ENCODE measurements around the gene GPR42.
"Not testable (repeated sequence)": the region's sequence is repeated elsewhere in the genome, so short reads cannot be mapped to it uniquely, and the experiment has no call there.

Gene GPR42

DNA sequence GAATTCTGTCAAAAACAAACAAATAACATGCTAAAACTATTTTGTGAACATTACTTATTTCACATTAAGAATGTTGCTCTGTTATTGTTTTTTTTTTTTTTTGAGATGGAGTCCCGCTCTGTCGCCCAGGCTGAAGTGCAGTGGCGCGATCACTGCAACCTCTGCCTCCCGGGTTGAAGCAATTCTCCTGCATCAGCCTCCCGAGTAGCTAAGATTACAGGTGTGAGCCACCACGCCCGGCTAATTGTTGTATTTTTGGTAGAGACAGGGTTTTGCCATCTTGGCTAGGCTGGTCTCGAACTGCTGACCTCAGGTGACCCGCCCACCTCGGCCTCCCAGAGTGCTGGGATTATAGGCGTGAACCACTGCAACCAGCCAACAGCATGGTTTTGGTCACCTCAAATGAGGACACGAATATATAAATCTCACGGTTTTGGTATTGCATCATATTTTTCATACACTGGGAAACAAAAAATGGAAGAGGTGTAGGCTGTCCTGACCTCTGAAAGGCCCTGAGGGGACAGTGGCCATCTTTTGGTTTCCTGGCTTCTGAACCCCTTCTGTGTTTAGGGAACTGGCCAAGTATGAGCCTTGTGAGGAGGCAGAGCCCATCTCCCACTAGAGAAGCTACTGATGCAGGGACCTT lies 25.5 kb downstream of the GPR42 start:
- no peak overlapping the region for H3K4me3 ChIP-seq (ENCODE audit: control insufficient read depth, low read depth, low read length)
- TF ChIP-seq, protein P1, sequence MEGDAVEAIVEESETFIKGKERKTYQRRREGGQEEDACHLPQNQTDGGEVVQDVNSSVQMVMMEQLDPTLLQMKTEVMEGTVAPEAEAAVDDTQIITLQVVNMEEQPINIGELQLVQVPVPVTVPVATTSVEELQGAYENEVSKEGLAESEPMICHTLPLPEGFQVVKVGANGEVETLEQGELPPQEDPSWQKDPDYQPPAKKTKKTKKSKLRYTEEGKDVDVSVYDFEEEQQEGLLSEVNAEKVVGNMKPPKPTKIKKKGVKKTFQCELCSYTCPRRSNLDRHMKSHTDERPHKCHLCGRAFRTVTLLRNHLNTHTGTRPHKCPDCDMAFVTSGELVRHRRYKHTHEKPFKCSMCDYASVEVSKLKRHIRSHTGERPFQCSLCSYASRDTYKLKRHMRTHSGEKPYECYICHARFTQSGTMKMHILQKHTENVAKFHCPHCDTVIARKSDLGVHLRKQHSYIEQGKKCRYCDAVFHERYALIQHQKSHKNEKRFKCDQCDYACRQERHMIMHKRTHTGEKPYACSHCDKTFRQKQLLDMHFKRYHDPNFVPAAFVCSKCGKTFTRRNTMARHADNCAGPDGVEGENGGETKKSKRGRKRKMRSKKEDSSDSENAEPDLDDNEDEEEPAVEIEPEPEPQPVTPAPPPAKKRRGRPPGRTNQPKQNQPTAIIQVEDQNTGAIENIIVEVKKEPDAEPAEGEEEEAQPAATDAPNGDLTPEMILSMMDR (IDR thresholded peaks at IDR 0.05; ENCODE audit: control insufficient read depth, insufficient read depth, low read depth, low read length, missing control alignments), result no peak
- DNase-seq (ENCODE audit: low read depth), result no peak

DNA sequence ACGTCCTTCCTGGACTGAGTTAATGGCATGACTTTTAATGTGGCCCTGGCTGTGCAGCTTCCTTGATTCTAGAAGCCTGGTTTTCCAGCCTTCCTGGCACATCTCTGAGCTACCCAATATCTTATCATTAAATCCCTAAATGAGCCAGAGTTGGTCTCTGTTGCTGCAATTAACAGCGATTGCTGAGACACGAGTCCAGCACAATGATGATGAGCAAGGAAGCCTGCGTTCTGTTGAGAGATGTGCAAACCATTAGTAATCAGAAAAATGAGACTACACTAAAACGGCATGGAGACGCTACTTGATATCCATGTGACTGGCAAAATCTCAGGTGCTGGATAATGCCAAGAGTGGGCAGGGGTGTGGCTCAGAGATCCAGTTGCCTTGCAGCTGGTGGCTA lies 26.2 kb downstream of the GPR42 start:
- TF ChIP-seq, protein P1 (IDR thresholded peaks at IDR 0.05; ENCODE audit: control insufficient read depth, insufficient read depth, low read depth, low read length, missing control alignments), result no peak
- no peak overlapping the region for H3K4me3 ChIP-seq (ENCODE audit: control insufficient read depth, low read depth, low read length)
- no peak for DNase-seq (ENCODE audit: low read depth)

DNA sequence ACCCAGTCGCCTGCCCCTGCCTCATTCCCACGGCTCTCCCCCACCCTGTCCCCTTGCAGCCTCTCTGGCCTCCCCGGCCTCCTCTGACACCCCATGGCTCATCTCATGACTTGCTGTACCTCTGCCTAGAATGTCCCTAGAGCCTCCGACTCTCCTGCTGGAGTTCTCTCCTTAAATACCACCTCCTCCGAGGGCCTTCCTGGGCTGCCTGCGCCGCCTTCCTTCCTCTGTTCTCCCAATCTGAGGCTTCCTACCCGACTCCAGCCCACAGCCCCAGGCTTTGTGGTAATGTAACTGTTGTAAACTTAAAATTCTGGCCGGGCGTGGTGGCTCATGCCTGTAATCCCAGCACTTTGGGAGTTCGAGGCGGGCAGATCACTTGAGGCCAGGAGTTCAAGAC lies 27.7 kb downstream of the GPR42 start:
- H3K4me3 ChIP-seq (ENCODE audit: control insufficient read depth, low read depth, low read length), result no peak overlapping the region
- DNase-seq (ENCODE audit: low read depth), result no peak
- TF ChIP-seq, protein P1 (IDR thresholded peaks at IDR 0.05; ENCODE audit: control insufficient read depth, insufficient read depth, low read depth, low read length, missing control alignments), result no peak

DNA sequence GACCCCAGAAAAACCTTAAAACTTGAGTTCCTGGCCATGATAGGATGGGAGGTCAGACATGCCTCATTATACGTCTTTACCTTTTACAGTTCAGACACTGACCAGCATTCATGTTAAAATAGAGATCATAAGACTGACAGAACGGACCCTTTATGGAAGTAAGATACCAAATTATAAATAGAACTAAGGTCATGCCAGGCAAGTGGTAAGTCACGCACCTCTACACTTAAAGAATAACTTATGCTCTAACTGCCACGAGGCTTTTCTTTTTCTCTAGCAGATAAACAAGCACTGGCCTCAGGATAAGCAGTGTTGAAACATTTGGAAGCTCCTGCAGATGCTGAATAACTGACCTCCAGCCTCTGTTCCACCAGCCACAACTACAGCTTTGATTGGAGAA lies 28.4 kb downstream of the GPR42 start:
- no peak for DNase-seq (ENCODE audit: low read depth)
- TF ChIP-seq, protein P1 (IDR thresholded peaks at IDR 0.05; ENCODE audit: control insufficient read depth, insufficient read depth, low read depth, low read length, missing control alignments), result no peak
- no peak overlapping the region for H3K4me3 ChIP-seq (ENCODE audit: control insufficient read depth, low read depth, low read length)

DNA sequence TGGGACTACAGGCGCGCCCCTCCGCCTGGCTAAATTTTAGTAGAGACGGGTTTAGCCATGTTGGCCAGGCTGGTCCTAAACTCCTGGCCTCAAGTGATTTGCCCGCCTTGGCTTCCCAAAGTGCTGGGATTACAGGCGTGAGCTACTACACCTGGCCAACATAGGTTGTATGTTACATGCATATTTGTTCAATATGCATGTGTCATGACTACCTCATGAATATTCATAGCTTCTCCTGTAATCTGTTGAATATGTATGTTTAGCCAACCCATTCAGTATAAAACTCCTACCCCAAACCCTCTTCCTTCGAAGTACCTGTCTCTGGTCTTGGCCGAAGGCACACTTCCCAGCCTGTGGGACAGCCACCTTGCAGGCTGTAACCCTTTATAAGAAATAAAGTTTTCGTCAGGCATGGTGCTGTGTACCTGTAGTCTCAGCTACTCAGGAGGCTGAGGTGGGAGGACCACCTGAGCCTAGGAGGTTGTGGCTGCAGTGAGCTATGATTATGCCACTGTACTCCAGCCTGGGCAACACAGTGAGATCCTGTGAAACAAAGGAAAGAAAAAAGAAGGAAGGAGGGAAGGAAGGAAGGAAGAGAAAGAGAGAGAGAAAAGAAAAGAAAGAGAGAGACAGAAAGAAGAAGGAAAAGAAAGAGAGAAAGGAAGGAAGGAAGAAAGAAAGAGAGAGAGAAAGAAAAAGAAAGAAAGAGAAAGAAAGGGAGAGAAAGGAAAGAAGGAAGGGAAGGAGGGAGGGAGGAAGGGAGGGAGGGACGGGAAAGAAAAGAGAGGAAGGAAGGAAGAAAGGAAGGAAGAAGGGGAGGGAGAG lies 29.3 kb downstream of the GPR42 start:
- no peak for DNase-seq (ENCODE audit: low read depth)
- TF ChIP-seq, protein P1 (IDR thresholded peaks at IDR 0.05; ENCODE audit: control insufficient read depth, insufficient read depth, low read depth, low read length, missing control alignments), result no peak
- no peak overlapping the region for H3K4me3 ChIP-seq (ENCODE audit: control insufficient read depth, low read depth, low read length)

DNA sequence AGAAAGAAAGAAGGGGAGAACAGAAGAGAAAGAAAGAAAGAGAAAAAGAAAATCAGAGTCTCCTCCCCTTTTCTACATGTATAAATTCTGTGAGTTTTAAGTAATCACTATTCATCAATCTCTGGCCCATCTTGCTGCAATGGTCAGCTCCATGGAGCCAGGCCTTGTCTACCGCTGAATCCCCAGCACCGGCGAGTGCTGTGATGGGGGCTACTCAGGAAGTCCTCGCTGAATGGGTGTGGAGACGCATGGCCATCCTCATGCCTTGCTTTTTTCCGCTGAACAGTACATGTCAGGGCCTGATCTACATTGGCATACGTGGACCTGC lies 29.9 kb downstream of the GPR42 start:
- no peak overlapping the region for H3K4me3 ChIP-seq (ENCODE audit: control insufficient read depth, low read depth, low read length)
- DNase-seq (ENCODE audit: low read depth), result no peak
- TF ChIP-seq, protein P1 (IDR thresholded peaks at IDR 0.05; ENCODE audit: control insufficient read depth, insufficient read depth, low read depth, low read length, missing control alignments), result no peak

DNA sequence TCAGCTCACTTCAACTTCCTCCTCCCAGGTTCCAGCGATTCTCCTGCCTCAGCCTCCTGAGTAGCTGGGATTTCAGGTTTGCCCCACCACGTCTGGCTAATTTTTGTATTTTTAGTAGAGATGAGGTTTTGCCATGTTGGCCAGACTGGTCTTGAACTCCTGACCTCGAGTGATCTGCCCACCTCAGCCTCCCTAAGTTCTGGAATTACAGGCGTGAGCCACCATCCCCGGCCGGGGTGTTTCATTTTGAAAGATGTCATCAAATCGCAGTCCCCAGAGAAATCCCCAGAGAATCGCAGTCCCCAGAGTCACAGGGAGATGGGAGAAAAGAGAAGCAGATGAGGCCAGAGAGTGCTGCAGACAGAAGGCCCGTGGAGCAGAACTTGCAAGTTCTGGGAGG lies 30.5 kb downstream of the GPR42 start:
- not testable (repeated sequence) for DNase-seq (ENCODE audit: low read depth)

More for the DNA sequence above, 30.5 kb downstream of the GPR42 start:
- H3K4me3 ChIP-seq (ENCODE audit: control insufficient read depth, low read depth, low read length), result not testable (repeated sequence)
